Fibroblast of villous mesenchyme (primary cell): Measurements from ENCODE around the gene YY1AP1. TPM values are rescaled to one million over a fixed set of nuclear protein-coding genes. Genes with fewer than 3 reads are reported as not detected.
"Not testable (repeated sequence)": the region's sequence is repeated elsewhere in the genome, so short reads cannot be mapped to it uniquely, and the experiment has no call there.

ENCODE experiments used
- DNase-seq: peaks from one replicate; pipeline ENCODE4 v3.0.0-alpha.2; 2010; ENCODE audit warnings: low read depth
- H3K4me3 ChIP-seq: 2 replicates; pipeline ENCODE4 v1.5.1; 2011; ENCODE audit warnings: low read depth, mild to moderate bottlenecking, low read length
- CTCF ChIP-seq: IDR thresholded peaks from 2 replicates; pipeline ENCODE4 v1.5.1; 2012; ENCODE audit warnings: low read depth, mild to moderate bottlenecking, low read length; ENCODE audit not compliant: insufficient read depth
- total RNA-seq: library from RNA; depleted of rRNA; stranded (reverse); fragments of >200 nt; gene quantifications from 2 replicates; pipeline ENCODE4 v1.2.3, GENCODE V29; 2012

Gene YY1AP1
- total RNA-seq, 1 donor: 55.7 TPM

- no peak for TF ChIP-seq CTCF
- no peak for DNase-seq
- no peak overlapping the region for H3K4me3 ChIP-seq
Measured at GRCh38 chr1:155649676-155650075, 38.9 kb downstream of the YY1AP1 start.

GRCh38 chr1:155648207-155649147 is 40.1 kb downstream of the YY1AP1 start:
- peak; percentile 63 for TF ChIP-seq CTCF
- peak; percentile 87 for DNase-seq
- H3K4me3 ChIP-seq: peak overlapping the region; percentile 21

- no peak for DNase-seq
- H3K4me3 ChIP-seq: no peak overlapping the region
- TF ChIP-seq CTCF: no peak
Measured at GRCh38 chr1:155646307-155646706, 42.3 kb downstream of the YY1AP1 start.

- H3K4me3 ChIP-seq: no peak overlapping the region
- TF ChIP-seq CTCF: no peak
- no peak for DNase-seq
Measured at GRCh38 chr1:155645648-155646047, 42.9 kb downstream of the YY1AP1 start.

GRCh38 chr1:155645034-155645598 is 43.5 kb downstream of the YY1AP1 start:
- no peak overlapping the region for H3K4me3 ChIP-seq
- TF ChIP-seq CTCF: no peak
- DNase-seq: no peak

- TF ChIP-seq CTCF: no peak
- DNase-seq: no peak
- no peak overlapping the region for H3K4me3 ChIP-seq
Measured at GRCh38 chr1:155643230-155643629, 45.3 kb downstream of the YY1AP1 start.

GRCh38 chr1:155642559-155643180 is 45.9 kb downstream of the YY1AP1 start:
- not testable (repeated sequence) for H3K4me3 ChIP-seq, DNase-seq
